GM23338 (cell line): ENCODE results near the gene TTC28. TPM values are rescaled to one million over a fixed set of nuclear protein-coding genes. Genes with fewer than 3 reads are reported as not detected.

Experiments used
- ATAC-seq: fragments of 200-7000 bp; cut with Tn5 transposase; 3 replicates; pipeline ENCODE4 v1.9.1; 2020
- DNase-seq: peaks from one replicate; pipeline ENCODE4 v3.0.0-alpha.2; 2015; ENCODE audit warnings: low spot score
- H2AFZ ChIP-seq: fragments of 200-600 bp; sonication (generic); 2 replicates; pipeline ENCODE4 v1.8.0; 2016; ENCODE audit warnings: antibody characterized with exemption, mild to moderate bottlenecking, moderate library complexity
- H3F3A ChIP-seq: fragments of 200-600 bp; sonication (generic); replicated peaks from 2 replicates; pipeline ENCODE4 v1.8.0; 2017; ENCODE audit warnings: antibody characterized with exemption, mixed run types, low read depth
- H3K27ac ChIP-seq: fragments of 200-600 bp; sonication (generic); 2 replicates; pipeline ENCODE4 v1.6.1; 2016; ENCODE audit warnings: low read depth
- H3K27me3 ChIP-seq: fragments of 200-600 bp; sonication (generic); 2 replicates; pipeline ENCODE4 v1.8.0; 2016; ENCODE audit warnings: mild to moderate bottlenecking, mixed run types, moderate library complexity; ENCODE audit not compliant: insufficient read depth
- H3K36me3 ChIP-seq: fragments of 200-600 bp; sonication (generic); 2 replicates; pipeline ENCODE4 v1.8.0; 2016; ENCODE audit warnings: mild to moderate bottlenecking; ENCODE audit not compliant: insufficient read depth
- H3K4me1 ChIP-seq: fragments of 200-600 bp; sonication (generic); 2 replicates; pipeline ENCODE4 v1.8.0; 2016; ENCODE audit warnings: mild to moderate bottlenecking, moderate library complexity; ENCODE audit not compliant: insufficient read depth
- H3K4me2 ChIP-seq: fragments of 200-600 bp; sonication (generic); 2 replicates; pipeline ENCODE4 v1.7.1; 2017; ENCODE audit warnings: mixed run types
- H3K4me3 ChIP-seq: fragments of 200-600 bp; sonication (generic); 2 replicates; pipeline ENCODE4 v1.6.1; 2016; ENCODE audit warnings: mixed run types
- H3K79me2 ChIP-seq: fragments of 200-600 bp; sonication (generic); replicated peaks from 2 replicates; pipeline ENCODE4 v1.8.0; 2017; ENCODE audit warnings: mild to moderate bottlenecking; ENCODE audit not compliant: insufficient read depth
- H3K9me2 ChIP-seq: fragments of 200-600 bp; sonication (generic); 2 replicates; pipeline ENCODE4 v1.8.0; 2017; ENCODE audit not compliant: insufficient read depth
- H4K20me1 ChIP-seq: fragments of 200-600 bp; sonication (generic); replicated peaks from 2 replicates; pipeline ENCODE4 v1.8.0; 2017; ENCODE audit warnings: mild to moderate bottlenecking; ENCODE audit not compliant: insufficient read depth
- H3K27ac Mint-ChIP-seq: 2 replicates; pipeline ENCODE4 v1.8.0; 2020; ENCODE audit warnings: inconsistent platforms, mild to moderate bottlenecking, moderate library complexity, mixed read lengths
- H3K27me3 Mint-ChIP-seq: 3 replicates; pipeline ENCODE4 v1.8.0; 2022; ENCODE audit warnings: low read depth, mild to moderate bottlenecking, moderate library complexity, mixed read lengths, inconsistent platforms; ENCODE audit not compliant: insufficient read depth, poor library complexity
- H3K36me3 Mint-ChIP-seq: 3 replicates; pipeline ENCODE4 v1.8.0; 2021; ENCODE audit warnings: low read depth, mild to moderate bottlenecking, inconsistent platforms, moderate library complexity, mixed read lengths
- H3K4me1 Mint-ChIP-seq: 3 replicates; pipeline ENCODE4 v1.8.0; 2020; ENCODE audit warnings: mild to moderate bottlenecking, inconsistent platforms, mixed read lengths
- H3K4me3 Mint-ChIP-seq: 3 replicates; pipeline ENCODE4 v1.8.0; 2021; ENCODE audit warnings: moderate library complexity, mild to moderate bottlenecking, inconsistent platforms, mixed read lengths
- H3K9me3 Mint-ChIP-seq: 3 replicates; pipeline ENCODE4 v1.8.0; 2020; ENCODE audit warnings: moderate library complexity, mild to moderate bottlenecking, inconsistent platforms, mixed read lengths
- CREB1 ChIP-seq: fragments of 250-450 bp; sonication (Bioruptor Pico); IDR thresholded peaks from 2 replicates; pipeline ENCODE4 v1.5.0; 2020; ENCODE audit warnings: low read depth, mild to moderate bottlenecking, moderate library complexity
- ETS1 ChIP-seq: IDR thresholded peaks from 2 replicates; pipeline ENCODE4 v1.6.1; 2016; ENCODE audit warnings: antibody characterized with exemption
- EZH2 ChIP-seq: fragments of 200-600 bp; sonication (generic); IDR thresholded peaks from one replicate; pipeline ENCODE4 v1.8.0; 2017; ENCODE audit warnings: antibody characterized with exemption, mild to moderate bottlenecking, low read depth; ENCODE audit not compliant: unreplicated experiment
- JUNB ChIP-seq: IDR thresholded peaks from one replicate; pipeline ENCODE4 v1.6.1; 2016; ENCODE audit warnings: antibody characterized with exemption; ENCODE audit not compliant: unreplicated experiment
- NANOG ChIP-seq: IDR thresholded peaks from 2 replicates; pipeline ENCODE4 v1.6.1; 2016; ENCODE audit warnings: antibody characterized with exemption, borderline replicate concordance
- POLR2AphosphoS5 ChIP-seq: IDR thresholded peaks from 2 replicates; pipeline ENCODE4 v1.6.1; 2016; ENCODE audit warnings: antibody characterized with exemption, low read depth
- REST ChIP-seq: IDR thresholded peaks from one replicate; pipeline ENCODE4 v1.6.1; 2018; ENCODE audit warnings: antibody characterized with exemption; ENCODE audit not compliant: unreplicated experiment
- STAT1 ChIP-seq: IDR thresholded peaks from one replicate; pipeline ENCODE4 v1.6.1; 2016; ENCODE audit warnings: antibody characterized with exemption; ENCODE audit not compliant: unreplicated experiment
- ZNF114 ChIP-seq: fragments of 250-450 bp; sonication (Bioruptor Pico); IDR thresholded peaks from 2 replicates; pipeline ENCODE4 v1.5.0; 2020; ENCODE audit warnings: mild to moderate bottlenecking, moderate library complexity
- ZNF331 ChIP-seq: fragments of 250-450 bp; sonication (Bioruptor Pico); IDR thresholded peaks from 2 replicates; pipeline ENCODE4 v1.5.0; 2020; ENCODE audit warnings: low read depth, mild to moderate bottlenecking, moderate library complexity
- ZNF462 ChIP-seq: fragments of 250-450 bp; sonication (Bioruptor Pico); IDR thresholded peaks from 2 replicates; pipeline ENCODE4 v1.5.0; 2020; ENCODE audit warnings: mild to moderate bottlenecking, moderate library complexity
- polyA plus RNA-seq: library from polyadenylated mRNA; unstranded; fragments of >200 nt; fragmentation: Nextera tagmentation; extraction: Ambion mirVana; gene quantifications from 2 replicates; pipeline ENCODE4 v1.2.1, GENCODE V29; 2016
- total RNA-seq: library from RNA; depleted of rRNA; stranded (reverse); fragments of >200 nt; shearing (Covaris generic); gene quantifications from 2 replicates; pipeline ENCODE4 v1.2.3, GENCODE V29; 2014

The TTC28 gene
- total and polyA plus RNA-seq, 2 experiments from 2014 or later = 4.5 to 16.1 TPM

- Histone ChIP-seq H3K4me2 (no peak overlapping the region), H3K36me3 (no peaks in the 10 kb centered on the region), H4K20me1 (no peaks in the 10 kb centered on the region), H3K4me1 (no peaks in the 10 kb centered on the region), H3K79me2 (no peaks in the 10 kb centered on the region), H3K27ac (no peak overlapping the region), H3F3A (no peaks in the 10 kb centered on the region), H3K4me3 (no peak overlapping the region), H3K9me2 (0 out of 2 replicates have a peak, but pooled peaks cover 3% of the 10 kb centered on the region), H3K27me3 (no peaks in the 10 kb centered on the region), H2AFZ (no peak overlapping the region)
- peaks cover 8% of the 10 kb centered on the region; the same call in 2 of the 3 replicates for H3K4me1 Mint-ChIP-seq
- no peaks in the 10 kb centered on the region; the same call in 2 of the 3 replicates for H3K9me3 Mint-ChIP-seq
- no peak for ATAC-seq
- no peak for DNase-seq
- no peaks in the 10 kb centered on the region for H3K27me3 Mint-ChIP-seq
- no peak overlapping the region for H3K4me3 Mint-ChIP-seq
- TF ChIP-seq STAT1 (no peak), ZNF114 (CRISPR knock-in tag) (no peak), ETS1 (no peak)
- no peak overlapping the region for H3K27ac Mint-ChIP-seq
- H3K36me3 Mint-ChIP-seq = no peaks in the 10 kb centered on the region
These were observed 213.8 kb downstream of the TTC28 start for GRCh38 chr22:28465841-28466240.

GRCh38 chr22:28464127-28464526 is 215.5 kb downstream of the TTC28 start:
- no peaks in the 10 kb centered on the region for H3K4me1 ChIP-seq
- no peaks in the 10 kb centered on the region for H3K27me3 ChIP-seq
- H3F3A ChIP-seq = no peaks in the 10 kb centered on the region
- ATAC-seq (no peak), DNase-seq (no peak)
- Mint-ChIP-seq H3K4me3 (no peak overlapping the region), H3K27me3 (peaks cover 2% of the 10 kb centered on the region), H3K27ac (no peak overlapping the region), H3K4me1 (peaks cover 8% of the 10 kb centered on the region; the same call in 2 of the 3 replicates), H3K9me3 (no peaks in the 10 kb centered on the region; the same call in 2 of the 3 replicates), H3K36me3 (no peaks in the 10 kb centered on the region)
- no peak overlapping the region for H2AFZ ChIP-seq
- H3K79me2 ChIP-seq = no peaks in the 10 kb centered on the region
- H3K36me3 ChIP-seq = no peaks in the 10 kb centered on the region
- 0 out of 2 replicates have a peak, but pooled peaks cover 3% of the 10 kb centered on the region for H3K9me2 ChIP-seq
- H3K27ac ChIP-seq = no peak overlapping the region
- no peak overlapping the region for H3K4me3 ChIP-seq
- no peaks in the 10 kb centered on the region for H4K20me1 ChIP-seq
- no peak overlapping the region for H3K4me2 ChIP-seq
- TF ChIP-seq POLR2AphosphoS5 = no peak
- TF ChIP-seq JUNB = no peak
- TF ChIP-seq ZNF462 (CRISPR knock-in tag) = no peak
- no peak for TF ChIP-seq CREB1
- TF ChIP-seq REST = no peak
- no peak for TF ChIP-seq EZH2
- no peak for TF ChIP-seq ZNF114 (CRISPR knock-in tag)
- TF ChIP-seq ZNF331 (CRISPR knock-in tag) = no peak
- TF ChIP-seq STAT1 = no peak
- no peak for TF ChIP-seq NANOG
